WTC11 (cell line): ENCODE data around the gene RRP36. TPM values are rescaled to one million over a fixed set of nuclear protein-coding genes. Genes with fewer than 3 reads are reported as not detected.
A peak's percentile ranks its signal among the peaks of the same experiment; 100 is the strongest.

Source experiments
- ATAC-seq: fragments of 200-7000 bp; cut with Tn5 transposase; 2 replicates; pipeline ENCODE4 v1.10.0; 2021; ENCODE audit warnings: mild to moderate bottlenecking, moderate library complexity
- CTCF ChIA-PET: fragments of 300-600 bp; sonication (Branson Sonifier 250); formaldehyde crosslinking; loops from one replicate; lab custom pipeline; 2021; ENCODE audit warnings: antibody characterized with exemption; lab: Charles Lee
- POLR2A ChIA-PET: fragments of 350-600 bp; sonication (Branson Sonifier 250); formaldehyde crosslinking; loops from one replicate; lab custom pipeline; 2021; ENCODE audit warnings: antibody characterized with exemption; lab: Charles Lee
- DNase-seq: peaks from one replicate; pipeline ENCODE4 v3.0.0; 2021; ENCODE audit warnings: low spot score
- H3K27ac Mint-ChIP-seq: 2 replicates; pipeline ENCODE4 v1.8.0; 2021; ENCODE audit warnings: mixed read lengths
- H3K27me3 Mint-ChIP-seq: 2 replicates; pipeline ENCODE4 v1.8.0; 2021; ENCODE audit warnings: low read depth, mild to moderate bottlenecking, moderate library complexity, mixed read lengths
- H3K36me3 Mint-ChIP-seq: 2 replicates; pipeline ENCODE4 v1.8.0; 2021; ENCODE audit warnings: mixed read lengths
- H3K4me1 Mint-ChIP-seq: 2 replicates; pipeline ENCODE4 v1.8.0; 2022; ENCODE audit warnings: mixed read lengths
- H3K4me3 Mint-ChIP-seq: 2 replicates; pipeline ENCODE4 v1.8.0; 2021; ENCODE audit warnings: mild to moderate bottlenecking, moderate library complexity, mixed read lengths
- H3K9me3 Mint-ChIP-seq: 2 replicates; pipeline ENCODE4 v1.8.0; 2021; ENCODE audit warnings: mixed read lengths
- AR ChIP-seq: fragments of 250-450 bp; sonication (Bioruptor Pico); IDR thresholded peaks from 2 replicates; pipeline ENCODE4 v1.9.0; 2021; ENCODE audit warnings: mild to moderate bottlenecking
- CREM ChIP-seq: sonication (generic); formaldehyde crosslinking; IDR thresholded peaks from 2 replicates; pipeline ENCODE4 v1.8.1; 2022; ENCODE audit warnings: mild to moderate bottlenecking, missing genetic modification reagents, moderate library complexity
- ESRRA ChIP-seq: sonication (generic); formaldehyde crosslinking; IDR thresholded peaks from 2 replicates; pipeline ENCODE4 v1.8.1; 2022; ENCODE audit warnings: mild to moderate bottlenecking, missing genetic modification reagents, borderline replicate concordance
- ETV6 ChIP-seq: sonication (generic); formaldehyde crosslinking; IDR thresholded peaks from 2 replicates; pipeline ENCODE4 v1.8.1; 2022; ENCODE audit warnings: mild to moderate bottlenecking, missing genetic modification reagents
- FOXP1 ChIP-seq: sonication (generic); formaldehyde crosslinking; IDR thresholded peaks from 2 replicates; pipeline ENCODE4 v1.8.0; 2022; ENCODE audit warnings: missing genetic modification reagents, mild to moderate bottlenecking, moderate library complexity, borderline replicate concordance
- GABPB1 ChIP-seq: sonication (generic); formaldehyde crosslinking; IDR thresholded peaks from 2 replicates; pipeline ENCODE4 v1.8.1; 2023; ENCODE audit warnings: mild to moderate bottlenecking, missing genetic modification reagents
- JUN ChIP-seq: sonication (generic); formaldehyde crosslinking; IDR thresholded peaks from 2 replicates; pipeline ENCODE4 v1.8.0; 2023; ENCODE audit warnings: mild to moderate bottlenecking, missing genetic modification reagents
- MAX ChIP-seq: sonication (generic); formaldehyde crosslinking; IDR thresholded peaks from 2 replicates; pipeline ENCODE4 v1.8.0; 2022; ENCODE audit warnings: mild to moderate bottlenecking, missing genetic modification reagents
- SMAD4 ChIP-seq: sonication (generic); formaldehyde crosslinking; IDR thresholded peaks from 2 replicates; pipeline ENCODE4 v1.8.0; 2022; ENCODE audit warnings: mild to moderate bottlenecking, missing genetic modification reagents
- SP1 ChIP-seq: sonication (generic); formaldehyde crosslinking; conservative IDR thresholded peaks from 2 replicates; pipeline ENCODE4 v1.8.1; 2022; ENCODE audit warnings: missing genetic modification reagents
- STAT6 ChIP-seq: sonication (generic); formaldehyde crosslinking; conservative IDR thresholded peaks from 2 replicates; pipeline ENCODE4 v1.8.1; 2023; ENCODE audit warnings: mild to moderate bottlenecking, low read depth, missing genetic modification reagents, moderate library complexity
- TCF7 ChIP-seq: sonication (generic); formaldehyde crosslinking; IDR thresholded peaks from 2 replicates; pipeline ENCODE4 v1.8.0; 2022; ENCODE audit warnings: mild to moderate bottlenecking, low read depth, missing genetic modification reagents, moderate library complexity
- ZNF121 ChIP-seq: sonication (generic); formaldehyde crosslinking; IDR thresholded peaks from 2 replicates; pipeline ENCODE4 v1.8.0; 2023; ENCODE audit warnings: missing genetic modification reagents
- ZNF281 ChIP-seq: sonication (generic); formaldehyde crosslinking; IDR thresholded peaks from 2 replicates; pipeline ENCODE4 v1.8.0; 2023; ENCODE audit warnings: mild to moderate bottlenecking, missing genetic modification reagents
- total RNA-seq: library from RNA; stranded (reverse); gene quantifications from 3 replicates; pipeline ENCODE4 v1.2.3, GENCODE V29; 2021
- TF ChIP-seq, protein P1 (sequence below): fragments of 250-450 bp; sonication (Bioruptor Pico); IDR thresholded peaks from 2 replicates; pipeline ENCODE4 v1.8.0; 2021; ENCODE audit warnings: mild to moderate bottlenecking
- TF ChIP-seq, protein P2 (sequence below): sonication (generic); formaldehyde crosslinking; IDR thresholded peaks from 2 replicates; pipeline ENCODE4 v1.8.0; 2023; ENCODE audit warnings: missing genetic modification reagents, mild to moderate bottlenecking, borderline replicate concordance
- TF ChIP-seq, protein P3 (sequence below): fragments of 250-450 bp; sonication (Bioruptor Pico); conservative IDR thresholded peaks from 2 replicates; pipeline ENCODE4 v1.9.0; 2021; ENCODE audit warnings: mild to moderate bottlenecking

Gene RRP36
- total RNA-seq, 1 experiment from 2014 or later, result 81.0 TPM

DNA sequence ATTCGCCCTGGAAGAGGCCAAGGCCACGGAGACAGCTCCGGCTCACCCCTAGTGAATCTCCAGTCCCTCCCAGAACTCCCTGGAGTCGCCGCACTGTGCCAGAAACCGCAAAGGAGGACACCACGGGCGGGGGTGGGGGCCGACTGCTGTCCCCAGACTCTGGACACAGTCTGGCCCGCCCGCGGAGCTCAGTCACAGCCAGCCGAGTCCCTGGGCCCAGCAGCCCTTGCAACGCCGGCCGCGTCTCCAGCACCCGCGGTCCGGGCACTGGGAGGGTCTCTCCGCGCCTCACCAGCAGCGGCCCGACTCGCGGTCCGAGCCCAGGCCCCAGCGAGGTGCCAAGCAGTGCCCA lies 43.0 kb upstream of the RRP36 start (continued):
- no peak for TF ChIP-seq AR (CRISPR knock-in tag)
- TF ChIP-seq ZNF121 (CRISPR knock-in tag), result no peak

GRCh38 chr6:42978839-42979522 lies 42.4 kb upstream of the RRP36 start, which contains the start of gene PEX6:
Gene PEX6, minus strand, starts transcription at chr6:42979181. Its CDS starts 31 bp downstream, at chr6:42979150.
- Mint-ChIP-seq H3K4me3 (peak within 1 kb of the TSS; percentile 91), H3K36me3 (no peaks in the 10 kb centered on the region), H3K4me1 (peaks cover 21% of the 10 kb centered on the region), H3K9me3 (no peaks in the 10 kb centered on the region), H3K27ac (peak within 1 kb of the TSS; percentile 98), H3K27me3 (no peaks in the 10 kb centered on the region)
- ATAC-seq (peak; percentile 88), DNase-seq (peak; percentile 86)
- POLR2A ChIA-PET, result interaction anchor here (0.6 to 1.9 kb wide), 16 partner anchors 13 to 539 kb away, joined by 3 to 11 read pairs (median 3); partner anchors contain the start of genes CNPY3, GNMT, KLC4 and KLHDC3
- CTCF ChIA-PET, result interaction anchor here (1.1 to 3.7 kb wide), 9 partner anchors 10 to 165 kb away, joined by 3 to 19 read pairs (median 5); partner anchors contain the start of genes GNMT, KLHDC3 and MEA1
- TF ChIP-seq CREM (CRISPR knock-in tag) (0 out of 2 replicates have a peak, but pooled peaks have one; percentile 49), ESRRA (CRISPR knock-in tag) (0 out of 2 replicates have a peak, but pooled peaks have one; percentile 59), GABPB1 (CRISPR knock-in tag) (peak; percentile 55; the same call in 1 of the 2 replicates), STAT6 (CRISPR knock-in tag) (no peak), SP1 (CRISPR knock-in tag) (peak; percentile 61; the same call in 1 of the 2 replicates), ETV6 (CRISPR knock-in tag) (peak; percentile 75), TCF7 (CRISPR knock-in tag) (no peak), MAX (CRISPR knock-in tag) (peak; percentile 81), SMAD4 (0 out of 2 replicates have a peak, but pooled peaks have one; percentile 7), FOXP1 (CRISPR knock-in tag) (peak; percentile 14; the same call in 1 of the 2 replicates), ZNF281 (no peak), JUN (CRISPR knock-in tag) (0 out of 2 replicates have a peak, but pooled peaks have one; percentile 23)
- TF ChIP-seq, protein P1, sequence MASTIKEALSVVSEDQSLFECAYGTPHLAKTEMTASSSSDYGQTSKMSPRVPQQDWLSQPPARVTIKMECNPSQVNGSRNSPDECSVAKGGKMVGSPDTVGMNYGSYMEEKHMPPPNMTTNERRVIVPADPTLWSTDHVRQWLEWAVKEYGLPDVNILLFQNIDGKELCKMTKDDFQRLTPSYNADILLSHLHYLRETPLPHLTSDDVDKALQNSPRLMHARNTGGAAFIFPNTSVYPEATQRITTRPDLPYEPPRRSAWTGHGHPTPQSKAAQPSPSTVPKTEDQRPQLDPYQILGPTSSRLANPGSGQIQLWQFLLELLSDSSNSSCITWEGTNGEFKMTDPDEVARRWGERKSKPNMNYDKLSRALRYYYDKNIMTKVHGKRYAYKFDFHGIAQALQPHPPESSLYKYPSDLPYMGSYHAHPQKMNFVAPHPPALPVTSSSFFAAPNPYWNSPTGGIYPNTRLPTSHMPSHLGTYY (CRISPR knock-in tag), result no peak
- TF ChIP-seq, protein P2, sequence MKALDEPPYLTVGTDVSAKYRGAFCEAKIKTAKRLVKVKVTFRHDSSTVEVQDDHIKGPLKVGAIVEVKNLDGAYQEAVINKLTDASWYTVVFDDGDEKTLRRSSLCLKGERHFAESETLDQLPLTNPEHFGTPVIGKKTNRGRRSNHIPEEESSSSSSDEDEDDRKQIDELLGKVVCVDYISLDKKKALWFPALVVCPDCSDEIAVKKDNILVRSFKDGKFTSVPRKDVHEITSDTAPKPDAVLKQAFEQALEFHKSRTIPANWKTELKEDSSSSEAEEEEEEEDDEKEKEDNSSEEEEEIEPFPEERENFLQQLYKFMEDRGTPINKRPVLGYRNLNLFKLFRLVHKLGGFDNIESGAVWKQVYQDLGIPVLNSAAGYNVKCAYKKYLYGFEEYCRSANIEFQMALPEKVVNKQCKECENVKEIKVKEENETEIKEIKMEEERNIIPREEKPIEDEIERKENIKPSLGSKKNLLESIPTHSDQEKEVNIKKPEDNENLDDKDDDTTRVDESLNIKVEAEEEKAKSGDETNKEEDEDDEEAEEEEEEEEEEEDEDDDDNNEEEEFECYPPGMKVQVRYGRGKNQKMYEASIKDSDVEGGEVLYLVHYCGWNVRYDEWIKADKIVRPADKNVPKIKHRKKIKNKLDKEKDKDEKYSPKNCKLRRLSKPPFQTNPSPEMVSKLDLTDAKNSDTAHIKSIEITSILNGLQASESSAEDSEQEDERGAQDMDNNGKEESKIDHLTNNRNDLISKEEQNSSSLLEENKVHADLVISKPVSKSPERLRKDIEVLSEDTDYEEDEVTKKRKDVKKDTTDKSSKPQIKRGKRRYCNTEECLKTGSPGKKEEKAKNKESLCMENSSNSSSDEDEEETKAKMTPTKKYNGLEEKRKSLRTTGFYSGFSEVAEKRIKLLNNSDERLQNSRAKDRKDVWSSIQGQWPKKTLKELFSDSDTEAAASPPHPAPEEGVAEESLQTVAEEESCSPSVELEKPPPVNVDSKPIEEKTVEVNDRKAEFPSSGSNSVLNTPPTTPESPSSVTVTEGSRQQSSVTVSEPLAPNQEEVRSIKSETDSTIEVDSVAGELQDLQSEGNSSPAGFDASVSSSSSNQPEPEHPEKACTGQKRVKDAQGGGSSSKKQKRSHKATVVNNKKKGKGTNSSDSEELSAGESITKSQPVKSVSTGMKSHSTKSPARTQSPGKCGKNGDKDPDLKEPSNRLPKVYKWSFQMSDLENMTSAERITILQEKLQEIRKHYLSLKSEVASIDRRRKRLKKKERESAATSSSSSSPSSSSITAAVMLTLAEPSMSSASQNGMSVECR (CRISPR knock-in tag), result peak; percentile 46; the same call in 1 of the 2 replicates
- TF ChIP-seq, protein P3, sequence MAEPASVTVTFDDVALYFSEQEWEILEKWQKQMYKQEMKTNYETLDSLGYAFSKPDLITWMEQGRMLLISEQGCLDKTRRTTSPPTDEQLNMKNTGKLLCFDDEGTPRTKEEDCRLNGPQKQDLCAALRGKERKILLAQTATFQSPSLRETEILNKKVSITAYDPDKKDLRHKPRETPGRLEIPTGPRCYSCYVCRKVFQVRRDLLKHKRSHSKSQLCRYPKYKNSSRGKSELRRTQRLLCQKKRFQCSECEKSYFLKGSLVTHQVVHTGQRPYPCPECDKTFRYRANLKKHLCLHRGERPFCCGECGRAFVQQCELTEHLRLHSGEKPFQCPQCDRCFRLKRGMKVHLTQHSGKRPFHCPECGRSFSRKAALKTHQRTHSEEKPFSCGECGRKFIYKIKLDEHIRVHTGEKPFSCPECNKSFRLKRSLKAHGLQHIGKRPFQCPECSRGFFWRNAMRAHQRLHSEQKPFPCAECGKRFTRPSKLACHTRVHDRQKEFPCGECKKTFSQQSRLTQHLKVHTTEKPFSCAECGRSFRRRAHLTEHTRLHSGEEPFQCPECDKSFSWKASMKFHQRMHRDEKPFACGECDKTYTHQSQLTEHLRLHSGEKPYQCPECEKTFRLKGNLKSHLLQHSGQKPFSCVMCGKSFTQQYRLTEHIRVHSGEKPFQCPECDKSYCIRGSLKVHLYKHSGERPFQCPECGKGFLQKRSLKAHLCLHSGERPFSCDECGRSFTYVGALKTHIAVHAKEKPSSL (CRISPR knock-in tag), result no peak
